Left lobe of liver (tissue), 2 donors: ENCODE data around the gene RNF17. TPM values are rescaled to one million over a fixed set of nuclear protein-coding genes. Genes with fewer than 3 reads are reported as not detected.

ENCODE experiments used
- ATAC-seq: fragments of 200-7000 bp; cut with Tn5 transposase; one replicate; pipeline ENCODE4 v1.9.1; 2020; ENCODE audit warnings: mild to moderate bottlenecking, moderate library complexity
- DNase-seq: peaks from one replicate; pipeline ENCODE4 v3.0.0-alpha.2; 2020; ENCODE audit warnings: low spot score
- total RNA-seq: library from RNA; stranded (reverse); gene quantifications from one replicate; pipeline ENCODE4 v1.2.1, GENCODE V29; 2021
- donor health status: DM: no; HTN: no; CAD: no; lungs with moderate emphysema.
- donor health status: DM: no; HTN: yes; CAD: no.

Gene RNF17
- total RNA-seq, 1 donor from 2014 or later, result 0.33 TPM

GRCh38 chr13:24858953-24859352 is 95.0 kb downstream of the RNF17 start:
- no peak for DNase-seq
- no peak for ATAC-seq

GRCh38 chr13:24860770-24861169 is 96.8 kb downstream of the RNF17 start:
- ATAC-seq (no peak), DNase-seq (no peak)

GRCh38 chr13:24861617-24862362 is 97.8 kb downstream of the RNF17 start:
- ATAC-seq, result no peak

GRCh38 chr13:24863748-24864540 is 100.0 kb downstream of the RNF17 start:
- no peak for ATAC-seq
- DNase-seq, result no peak

More at GRCh38 chr13:24861617-24862362, 97.8 kb downstream of the RNF17 start:
- no peak for DNase-seq

- no peak for DNase-seq
- ATAC-seq, result no peak
These were observed 100.6 kb downstream of the RNF17 start for GRCh38 chr13:24864579-24864978.

GRCh38 chr13:24865163-24865953 is 101.4 kb downstream of the RNF17 start:
- ATAC-seq (peak; percentile 34), DNase-seq (no peak)

- no peak for ATAC-seq
These were observed 102.5 kb downstream of the RNF17 start for GRCh38 chr13:24866488-24866887.

GRCh38 chr13:24868874-24869273 is 104.9 kb downstream of the RNF17 start:
- DNase-seq (no peak), ATAC-seq (no peak)

More at GRCh38 chr13:24866488-24866887, 102.5 kb downstream of the RNF17 start:
- DNase-seq, result no peak

- no peak for ATAC-seq
- DNase-seq, result no peak
These were observed 106.4 kb downstream of the RNF17 start for GRCh38 chr13:24870380-24870760.

- ATAC-seq, result no peak
- DNase-seq, result no peak
These were observed 111.6 kb downstream of the RNF17 start for GRCh38 chr13:24875566-24875965.

GRCh38 chr13:24877531-24877930 is 113.6 kb downstream of the RNF17 start:
- DNase-seq (no peak), ATAC-seq (no peak)

GRCh38 chr13:24878340-24878739 is 114.4 kb downstream of the RNF17 start:
- no peak for ATAC-seq
- DNase-seq, result no peak

GRCh38 chr13:24882665-24883064 is 118.7 kb downstream of the RNF17 start:
- no peak for ATAC-seq
- DNase-seq, result no peak

GRCh38 chr13:24887759-24888158 is 123.8 kb downstream of the RNF17 start:
- ATAC-seq (no peak), DNase-seq (no peak)

GRCh38 chr13:24888291-24888931 is 124.4 kb downstream of the RNF17 start:
- ATAC-seq (no peak), DNase-seq (no peak)

- ATAC-seq (no peak), DNase-seq (no peak)
These were observed 126.3 kb downstream of the RNF17 start for GRCh38 chr13:24890256-24890655.

- no peak for ATAC-seq
- no peak for DNase-seq
These were observed 127.6 kb downstream of the RNF17 start for GRCh38 chr13:24891476-24892108.

- ATAC-seq (no peak), DNase-seq (no peak)
These were observed 128.9 kb downstream of the RNF17 start for GRCh38 chr13:24892829-24893228.

- ATAC-seq (no peak), DNase-seq (no peak)
These were observed 129.9 kb downstream of the RNF17 start for GRCh38 chr13:24893863-24894262.

- ATAC-seq (no peak), DNase-seq (no peak)
These were observed 130.5 kb downstream of the RNF17 start for GRCh38 chr13:24894277-24894971.
